GM23338 (cell line): Measurements from ENCODE around the gene PRR33. TPM values are rescaled to one million over a fixed set of nuclear protein-coding genes. Genes with fewer than 3 reads are reported as not detected.
"Not testable (repeated sequence)": the region's sequence is repeated elsewhere in the genome, so short reads cannot be mapped to it uniquely, and the experiment has no call there.

Experiments used
- ATAC-seq: fragments of 200-7000 bp; cut with Tn5 transposase; 3 replicates; pipeline ENCODE4 v1.9.1; 2020
- DNase-seq: peaks from one replicate; pipeline ENCODE4 v3.0.0-alpha.2; 2015; ENCODE audit warnings: low spot score
- H2AFZ ChIP-seq: fragments of 200-600 bp; sonication (generic); 2 replicates; pipeline ENCODE4 v1.8.0; 2016; ENCODE audit warnings: antibody characterized with exemption, mild to moderate bottlenecking, moderate library complexity
- H3F3A ChIP-seq: fragments of 200-600 bp; sonication (generic); replicated peaks from 2 replicates; pipeline ENCODE4 v1.8.0; 2017; ENCODE audit warnings: antibody characterized with exemption, mixed run types, low read depth
- H3K27ac ChIP-seq: fragments of 200-600 bp; sonication (generic); 2 replicates; pipeline ENCODE4 v1.6.1; 2016; ENCODE audit warnings: low read depth
- H3K27me3 ChIP-seq: fragments of 200-600 bp; sonication (generic); 2 replicates; pipeline ENCODE4 v1.8.0; 2016; ENCODE audit warnings: mild to moderate bottlenecking, mixed run types, moderate library complexity; ENCODE audit not compliant: insufficient read depth
- H3K36me3 ChIP-seq: fragments of 200-600 bp; sonication (generic); 2 replicates; pipeline ENCODE4 v1.8.0; 2016; ENCODE audit warnings: mild to moderate bottlenecking; ENCODE audit not compliant: insufficient read depth
- H3K4me1 ChIP-seq: fragments of 200-600 bp; sonication (generic); 2 replicates; pipeline ENCODE4 v1.8.0; 2016; ENCODE audit warnings: mild to moderate bottlenecking, moderate library complexity; ENCODE audit not compliant: insufficient read depth
- H3K4me2 ChIP-seq: fragments of 200-600 bp; sonication (generic); 2 replicates; pipeline ENCODE4 v1.7.1; 2017; ENCODE audit warnings: mixed run types
- H3K4me3 ChIP-seq: fragments of 200-600 bp; sonication (generic); 2 replicates; pipeline ENCODE4 v1.6.1; 2016; ENCODE audit warnings: mixed run types
- H3K79me2 ChIP-seq: fragments of 200-600 bp; sonication (generic); replicated peaks from 2 replicates; pipeline ENCODE4 v1.8.0; 2017; ENCODE audit warnings: mild to moderate bottlenecking; ENCODE audit not compliant: insufficient read depth
- H3K9me2 ChIP-seq: fragments of 200-600 bp; sonication (generic); 2 replicates; pipeline ENCODE4 v1.8.0; 2017; ENCODE audit not compliant: insufficient read depth
- H4K20me1 ChIP-seq: fragments of 200-600 bp; sonication (generic); replicated peaks from 2 replicates; pipeline ENCODE4 v1.8.0; 2017; ENCODE audit warnings: mild to moderate bottlenecking; ENCODE audit not compliant: insufficient read depth
- H3K27ac Mint-ChIP-seq: 2 replicates; pipeline ENCODE4 v1.8.0; 2020; ENCODE audit warnings: inconsistent platforms, mild to moderate bottlenecking, moderate library complexity, mixed read lengths
- H3K27me3 Mint-ChIP-seq: 3 replicates; pipeline ENCODE4 v1.8.0; 2022; ENCODE audit warnings: low read depth, mild to moderate bottlenecking, moderate library complexity, mixed read lengths, inconsistent platforms; ENCODE audit not compliant: insufficient read depth, poor library complexity
- H3K36me3 Mint-ChIP-seq: 3 replicates; pipeline ENCODE4 v1.8.0; 2021; ENCODE audit warnings: low read depth, mild to moderate bottlenecking, inconsistent platforms, moderate library complexity, mixed read lengths
- H3K4me1 Mint-ChIP-seq: 3 replicates; pipeline ENCODE4 v1.8.0; 2020; ENCODE audit warnings: mild to moderate bottlenecking, inconsistent platforms, mixed read lengths
- H3K4me3 Mint-ChIP-seq: 3 replicates; pipeline ENCODE4 v1.8.0; 2021; ENCODE audit warnings: moderate library complexity, mild to moderate bottlenecking, inconsistent platforms, mixed read lengths
- H3K9me3 Mint-ChIP-seq: 3 replicates; pipeline ENCODE4 v1.8.0; 2020; ENCODE audit warnings: moderate library complexity, mild to moderate bottlenecking, inconsistent platforms, mixed read lengths
- EZH2 ChIP-seq: fragments of 200-600 bp; sonication (generic); IDR thresholded peaks from one replicate; pipeline ENCODE4 v1.8.0; 2017; ENCODE audit warnings: antibody characterized with exemption, mild to moderate bottlenecking, low read depth; ENCODE audit not compliant: unreplicated experiment
- ZNF114 ChIP-seq: fragments of 250-450 bp; sonication (Bioruptor Pico); IDR thresholded peaks from 2 replicates; pipeline ENCODE4 v1.5.0; 2020; ENCODE audit warnings: mild to moderate bottlenecking, moderate library complexity
- polyA plus RNA-seq: library from polyadenylated mRNA; unstranded; fragments of >200 nt; fragmentation: Nextera tagmentation; extraction: Ambion mirVana; gene quantifications from 2 replicates; pipeline ENCODE4 v1.2.1, GENCODE V29; 2016
- total RNA-seq: library from RNA; depleted of rRNA; stranded (reverse); fragments of >200 nt; shearing (Covaris generic); gene quantifications from 2 replicates; pipeline ENCODE4 v1.2.3, GENCODE V29; 2014
- TF ChIP-seq, protein P1 (sequence below): IDR thresholded peaks from one replicate; pipeline ENCODE4 v1.6.1; 2018; ENCODE audit warnings: antibody characterized with exemption; ENCODE audit not compliant: unreplicated experiment
- TF ChIP-seq, protein P2 (sequence below), 2 experiments: fragments of 200-600 bp in 1 of 2; sonication (generic) in 1 of 2; conservative IDR thresholded peaks; 2 replicates each; pipeline versions ENCODE4 v1.5.1 to v1.6.1; 2016 to 2017; ENCODE audit warnings: antibody characterized with exemption in 2 of 2, low read depth in 2 of 2, mild to moderate bottlenecking in 2 of 2, moderate library complexity in 1 of 2
- TF ChIP-seq, protein P3 (sequence below): fragments of 250-450 bp; sonication (Bioruptor Pico); IDR thresholded peaks from 2 replicates; pipeline ENCODE4 v1.5.0; 2020; ENCODE audit warnings: mild to moderate bottlenecking, moderate library complexity
- TF ChIP-seq, protein P4 (sequence below): IDR thresholded peaks from 2 replicates; pipeline ENCODE4 v1.6.1; 2016; ENCODE audit warnings: antibody characterized with exemption

Gene PRR33
- total and polyA plus RNA-seq, 2 experiments from 2014 or later, result not detected

DNA sequence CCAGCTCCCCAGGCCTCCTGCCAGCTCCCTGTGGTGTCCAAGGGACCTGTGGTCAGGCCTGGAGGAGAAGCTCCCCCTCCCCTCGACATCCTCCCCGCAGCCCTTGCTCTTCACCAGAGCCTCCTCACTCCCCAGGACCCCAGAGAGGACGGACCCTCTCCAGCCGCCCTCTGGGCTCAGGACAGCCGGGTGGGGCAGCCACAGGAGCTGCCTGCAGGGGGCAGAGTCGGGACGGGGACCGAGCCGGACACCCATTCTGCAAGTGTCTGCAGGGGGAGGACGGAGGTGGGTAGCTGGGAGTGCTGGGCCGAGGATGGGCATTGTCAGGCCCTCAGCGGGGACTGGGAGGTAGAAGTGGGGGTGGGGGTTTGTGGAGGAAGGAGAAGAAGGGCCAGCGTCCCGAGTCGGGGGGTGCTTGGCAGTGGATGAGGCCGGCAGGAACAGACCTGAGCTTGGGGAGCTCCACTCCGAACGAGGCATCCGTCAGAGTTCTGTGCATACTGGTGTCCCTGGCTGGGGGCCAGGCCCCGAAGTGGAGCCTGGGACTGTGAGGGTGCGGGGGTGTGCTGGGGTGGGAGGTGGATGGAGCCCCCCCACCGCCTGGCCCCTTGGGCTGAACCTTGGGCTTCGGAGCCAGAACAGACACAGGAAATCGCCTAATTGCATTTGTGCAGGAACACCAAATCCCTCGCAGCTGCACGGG lies 15.2 kb downstream of the PRR33 start:
- ATAC-seq (peak; percentile 85), DNase-seq (peak; percentile 74)
- H3K79me2 ChIP-seq, result no peaks in the 10 kb centered on the region
- H3K4me1 Mint-ChIP-seq, result no peaks in the 10 kb centered on the region; the same call in 2 of the 3 replicates
- no peaks in the 10 kb centered on the region for H3K27me3 ChIP-seq
- H3K27ac Mint-ChIP-seq, result no peak overlapping the region
- H3K4me3 Mint-ChIP-seq, result no peak overlapping the region
- no peak overlapping the region for H3K4me2 ChIP-seq
- no peaks in the 10 kb centered on the region for H3K36me3 ChIP-seq
- H3K36me3 Mint-ChIP-seq, result no peaks in the 10 kb centered on the region
- no peaks in the 10 kb centered on the region for H3F3A ChIP-seq
- TF ChIP-seq, protein P1, sequence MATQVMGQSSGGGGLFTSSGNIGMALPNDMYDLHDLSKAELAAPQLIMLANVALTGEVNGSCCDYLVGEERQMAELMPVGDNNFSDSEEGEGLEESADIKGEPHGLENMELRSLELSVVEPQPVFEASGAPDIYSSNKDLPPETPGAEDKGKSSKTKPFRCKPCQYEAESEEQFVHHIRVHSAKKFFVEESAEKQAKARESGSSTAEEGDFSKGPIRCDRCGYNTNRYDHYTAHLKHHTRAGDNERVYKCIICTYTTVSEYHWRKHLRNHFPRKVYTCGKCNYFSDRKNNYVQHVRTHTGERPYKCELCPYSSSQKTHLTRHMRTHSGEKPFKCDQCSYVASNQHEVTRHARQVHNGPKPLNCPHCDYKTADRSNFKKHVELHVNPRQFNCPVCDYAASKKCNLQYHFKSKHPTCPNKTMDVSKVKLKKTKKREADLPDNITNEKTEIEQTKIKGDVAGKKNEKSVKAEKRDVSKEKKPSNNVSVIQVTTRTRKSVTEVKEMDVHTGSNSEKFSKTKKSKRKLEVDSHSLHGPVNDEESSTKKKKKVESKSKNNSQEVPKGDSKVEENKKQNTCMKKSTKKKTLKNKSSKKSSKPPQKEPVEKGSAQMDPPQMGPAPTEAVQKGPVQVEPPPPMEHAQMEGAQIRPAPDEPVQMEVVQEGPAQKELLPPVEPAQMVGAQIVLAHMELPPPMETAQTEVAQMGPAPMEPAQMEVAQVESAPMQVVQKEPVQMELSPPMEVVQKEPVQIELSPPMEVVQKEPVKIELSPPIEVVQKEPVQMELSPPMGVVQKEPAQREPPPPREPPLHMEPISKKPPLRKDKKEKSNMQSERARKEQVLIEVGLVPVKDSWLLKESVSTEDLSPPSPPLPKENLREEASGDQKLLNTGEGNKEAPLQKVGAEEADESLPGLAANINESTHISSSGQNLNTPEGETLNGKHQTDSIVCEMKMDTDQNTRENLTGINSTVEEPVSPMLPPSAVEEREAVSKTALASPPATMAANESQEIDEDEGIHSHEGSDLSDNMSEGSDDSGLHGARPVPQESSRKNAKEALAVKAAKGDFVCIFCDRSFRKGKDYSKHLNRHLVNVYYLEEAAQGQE, result no peak
- TF ChIP-seq, protein P2, sequence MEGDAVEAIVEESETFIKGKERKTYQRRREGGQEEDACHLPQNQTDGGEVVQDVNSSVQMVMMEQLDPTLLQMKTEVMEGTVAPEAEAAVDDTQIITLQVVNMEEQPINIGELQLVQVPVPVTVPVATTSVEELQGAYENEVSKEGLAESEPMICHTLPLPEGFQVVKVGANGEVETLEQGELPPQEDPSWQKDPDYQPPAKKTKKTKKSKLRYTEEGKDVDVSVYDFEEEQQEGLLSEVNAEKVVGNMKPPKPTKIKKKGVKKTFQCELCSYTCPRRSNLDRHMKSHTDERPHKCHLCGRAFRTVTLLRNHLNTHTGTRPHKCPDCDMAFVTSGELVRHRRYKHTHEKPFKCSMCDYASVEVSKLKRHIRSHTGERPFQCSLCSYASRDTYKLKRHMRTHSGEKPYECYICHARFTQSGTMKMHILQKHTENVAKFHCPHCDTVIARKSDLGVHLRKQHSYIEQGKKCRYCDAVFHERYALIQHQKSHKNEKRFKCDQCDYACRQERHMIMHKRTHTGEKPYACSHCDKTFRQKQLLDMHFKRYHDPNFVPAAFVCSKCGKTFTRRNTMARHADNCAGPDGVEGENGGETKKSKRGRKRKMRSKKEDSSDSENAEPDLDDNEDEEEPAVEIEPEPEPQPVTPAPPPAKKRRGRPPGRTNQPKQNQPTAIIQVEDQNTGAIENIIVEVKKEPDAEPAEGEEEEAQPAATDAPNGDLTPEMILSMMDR (conservative IDR thresholded peaks at IDR 0.05; ENCODE audit: low read depth in 2 of 2), result peak; percentile 69 to 78
- TF ChIP-seq, protein P3, sequence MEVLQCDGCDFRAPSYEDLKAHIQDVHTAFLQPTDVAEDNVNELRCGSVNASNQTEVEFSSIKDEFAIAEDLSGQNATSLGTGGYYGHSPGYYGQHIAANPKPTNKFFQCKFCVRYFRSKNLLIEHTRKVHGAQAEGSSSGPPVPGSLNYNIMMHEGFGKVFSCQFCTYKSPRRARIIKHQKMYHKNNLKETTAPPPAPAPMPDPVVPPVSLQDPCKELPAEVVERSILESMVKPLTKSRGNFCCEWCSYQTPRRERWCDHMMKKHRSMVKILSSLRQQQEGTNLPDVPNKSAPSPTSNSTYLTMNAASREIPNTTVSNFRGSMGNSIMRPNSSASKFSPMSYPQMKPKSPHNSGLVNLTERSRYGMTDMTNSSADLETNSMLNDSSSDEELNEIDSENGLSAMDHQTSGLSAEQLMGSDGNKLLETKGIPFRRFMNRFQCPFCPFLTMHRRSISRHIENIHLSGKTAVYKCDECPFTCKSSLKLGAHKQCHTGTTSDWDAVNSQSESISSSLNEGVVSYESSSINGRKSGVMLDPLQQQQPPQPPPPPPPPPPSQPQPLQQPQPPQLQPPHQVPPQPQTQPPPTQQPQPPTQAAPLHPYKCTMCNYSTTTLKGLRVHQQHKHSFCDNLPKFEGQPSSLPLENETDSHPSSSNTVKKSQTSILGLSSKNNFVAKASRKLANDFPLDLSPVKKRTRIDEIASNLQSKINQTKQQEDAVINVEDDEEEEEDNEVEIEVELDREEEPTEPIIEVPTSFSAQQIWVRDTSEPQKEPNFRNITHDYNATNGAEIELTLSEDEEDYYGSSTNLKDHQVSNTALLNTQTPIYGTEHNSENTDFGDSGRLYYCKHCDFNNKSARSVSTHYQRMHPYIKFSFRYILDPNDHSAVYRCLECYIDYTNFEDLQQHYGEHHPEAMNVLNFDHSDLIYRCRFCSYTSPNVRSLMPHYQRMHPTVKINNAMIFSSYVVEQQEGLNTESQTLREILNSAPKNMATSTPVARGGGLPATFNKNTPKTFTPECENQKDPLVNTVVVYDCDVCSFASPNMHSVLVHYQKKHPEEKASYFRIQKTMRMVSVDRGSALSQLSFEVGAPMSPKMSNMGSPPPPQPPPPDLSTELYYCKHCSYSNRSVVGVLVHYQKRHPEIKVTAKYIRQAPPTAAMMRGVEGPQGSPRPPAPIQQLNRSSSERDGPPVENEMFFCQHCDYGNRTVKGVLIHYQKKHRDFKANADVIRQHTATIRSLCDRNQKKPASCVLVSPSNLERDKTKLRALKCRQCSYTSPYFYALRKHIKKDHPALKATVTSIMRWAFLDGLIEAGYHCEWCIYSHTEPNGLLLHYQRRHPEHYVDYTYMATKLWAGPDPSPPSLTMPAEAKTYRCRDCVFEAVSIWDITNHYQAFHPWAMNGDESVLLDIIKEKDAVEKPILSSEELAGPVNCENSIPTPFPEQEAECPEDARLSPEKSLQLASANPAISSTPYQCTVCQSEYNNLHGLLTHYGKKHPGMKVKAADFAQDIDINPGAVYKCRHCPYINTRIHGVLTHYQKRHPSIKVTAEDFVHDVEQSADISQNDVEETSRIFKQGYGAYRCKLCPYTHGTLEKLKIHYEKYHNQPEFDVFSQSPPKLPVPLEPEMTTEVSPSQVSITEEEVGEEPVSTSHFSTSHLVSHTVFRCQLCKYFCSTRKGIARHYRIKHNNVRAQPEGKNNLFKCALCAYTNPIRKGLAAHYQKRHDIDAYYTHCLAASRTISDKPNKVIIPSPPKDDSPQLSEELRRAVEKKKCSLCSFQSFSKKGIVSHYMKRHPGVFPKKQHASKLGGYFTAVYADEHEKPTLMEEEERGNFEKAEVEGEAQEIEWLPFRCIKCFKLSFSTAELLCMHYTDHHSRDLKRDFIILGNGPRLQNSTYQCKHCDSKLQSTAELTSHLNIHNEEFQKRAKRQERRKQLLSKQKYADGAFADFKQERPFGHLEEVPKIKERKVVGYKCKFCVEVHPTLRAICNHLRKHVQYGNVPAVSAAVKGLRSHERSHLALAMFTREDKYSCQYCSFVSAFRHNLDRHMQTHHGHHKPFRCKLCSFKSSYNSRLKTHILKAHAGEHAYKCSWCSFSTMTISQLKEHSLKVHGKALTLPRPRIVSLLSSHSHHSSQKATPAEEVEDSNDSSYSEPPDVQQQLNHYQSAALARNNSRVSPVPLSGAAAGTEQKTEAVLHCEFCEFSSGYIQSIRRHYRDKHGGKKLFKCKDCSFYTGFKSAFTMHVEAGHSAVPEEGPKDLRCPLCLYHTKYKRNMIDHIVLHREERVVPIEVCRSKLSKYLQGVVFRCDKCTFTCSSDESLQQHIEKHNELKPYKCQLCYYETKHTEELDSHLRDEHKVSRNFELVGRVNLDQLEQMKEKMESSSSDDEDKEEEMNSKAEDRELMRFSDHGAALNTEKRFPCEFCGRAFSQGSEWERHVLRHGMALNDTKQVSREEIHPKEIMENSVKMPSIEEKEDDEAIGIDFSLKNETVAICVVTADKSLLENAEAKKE (CRISPR knock-in tag), result no peak
- TF ChIP-seq ZNF114 (no peak), EZH2 (no peak)
- TF ChIP-seq, protein P4, sequence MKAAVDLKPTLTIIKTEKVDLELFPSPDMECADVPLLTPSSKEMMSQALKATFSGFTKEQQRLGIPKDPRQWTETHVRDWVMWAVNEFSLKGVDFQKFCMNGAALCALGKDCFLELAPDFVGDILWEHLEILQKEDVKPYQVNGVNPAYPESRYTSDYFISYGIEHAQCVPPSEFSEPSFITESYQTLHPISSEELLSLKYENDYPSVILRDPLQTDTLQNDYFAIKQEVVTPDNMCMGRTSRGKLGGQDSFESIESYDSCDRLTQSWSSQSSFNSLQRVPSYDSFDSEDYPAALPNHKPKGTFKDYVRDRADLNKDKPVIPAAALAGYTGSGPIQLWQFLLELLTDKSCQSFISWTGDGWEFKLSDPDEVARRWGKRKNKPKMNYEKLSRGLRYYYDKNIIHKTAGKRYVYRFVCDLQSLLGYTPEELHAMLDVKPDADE, result no peak
- no peaks in the 10 kb centered on the region for H3K4me1 ChIP-seq
- H3K4me3 ChIP-seq, result no peak overlapping the region
- no peak overlapping the region for H3K27ac ChIP-seq
- H3K9me3 Mint-ChIP-seq, result no peaks in the 10 kb centered on the region
- no peaks in the 10 kb centered on the region for H3K9me2 ChIP-seq
- H3K27me3 Mint-ChIP-seq, result peaks cover 5% of the 10 kb centered on the region
- H2AFZ ChIP-seq, result no peak overlapping the region
- H4K20me1 ChIP-seq, result no peaks in the 10 kb centered on the region

DNA sequence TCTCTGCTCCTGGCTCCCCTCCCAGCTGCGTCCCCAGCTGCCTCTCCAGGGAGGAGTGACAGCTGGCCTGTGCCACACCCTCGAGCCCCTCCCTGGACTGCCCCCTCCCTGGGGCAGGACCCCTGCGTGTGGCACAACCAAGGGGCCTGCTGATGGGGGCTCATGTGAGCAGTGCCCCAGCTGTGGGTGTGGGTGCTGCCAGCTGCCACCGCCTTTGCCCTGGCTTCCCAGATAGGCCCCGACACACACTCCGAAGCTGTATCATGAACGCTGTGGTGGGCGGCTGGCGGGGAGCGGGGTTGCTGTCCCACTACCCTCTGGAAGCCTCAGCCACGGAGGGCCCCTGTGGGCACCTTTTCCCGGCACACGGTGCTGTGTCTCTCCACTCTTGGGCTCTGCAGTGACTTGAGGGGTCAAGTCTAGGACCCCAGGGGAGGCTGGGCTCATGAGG lies 15.8 kb downstream of the PRR33 start:
- not testable (repeated sequence) for H4K20me1 ChIP-seq, H2AFZ ChIP-seq, ATAC-seq, H3K9me2 ChIP-seq, H3K9me3 Mint-ChIP-seq, H3K4me1 ChIP-seq, H3K4me3 ChIP-seq, H3K27me3 ChIP-seq, H3K4me2 ChIP-seq, H3K4me3 Mint-ChIP-seq, DNase-seq, H3K79me2 ChIP-seq, H3K27ac Mint-ChIP-seq, H3K27ac ChIP-seq, H3F3A ChIP-seq, H3K4me1 Mint-ChIP-seq, H3K27me3 Mint-ChIP-seq, H3K36me3 Mint-ChIP-seq, H3K36me3 ChIP-seq
